ENCODE measurements around the gene LCN12. TPM values are rescaled to one million over a fixed set of nuclear protein-coding genes. Genes with fewer than 3 reads are reported as not detected.

Gene LCN12
- polyA plus RNA-seq, 1 of the 3 experiments (the other 2 are of a cell fraction), result 0.87 TPM

- 66% methylated on average over 4 of the region's 4 CpGs for WGBS (ENCODE audit: low lambda C conversion rate)
- DNase-seq, result no peak
- Histone ChIP-seq H3K9ac (no peak overlapping the region), H3K36me3 (replicated peaks in 1 of 2; ENCODE audit: control insufficient read depth in 1 of 2, insufficient read depth in 2 of 2, low read length in 1 of 2) (no peaks in the 10 kb centered on the region), H3K27ac (ENCODE audit: low read depth in 2 of 2, low read length in 1 of 2) (no peak overlapping the region), H3K4me1 (ENCODE audit: control insufficient read depth in 1 of 2, insufficient read depth in 2 of 2, low read depth in 1 of 2, low read length in 1 of 2) (peaks cover 0 to 17% of the 10 kb centered on the region in 2 experiments; a peak in 1 of 4 replicates), H3K4me3 (ENCODE audit: low read depth in 2 of 2, low read length in 1 of 2) (no peak overlapping the region), H3K79me2 (ENCODE audit: insufficient read depth) (no peaks in the 10 kb centered on the region), H2AFZ (ENCODE audit: low read depth) (no peak overlapping the region), H3K4me2 (no peak overlapping the region), H4K20me1 (ENCODE audit: insufficient read depth) (no peaks in the 10 kb centered on the region), H3F3A (replicated peaks; ENCODE audit: insufficient read depth) (no peaks in the 10 kb centered on the region), H3K27me3 (ENCODE audit: insufficient read depth) (no peaks in the 10 kb centered on the region), H3K9me2 (no peaks in the 10 kb centered on the region), H3K9me3 (no peaks in the 10 kb centered on the region)
- CTCF ChIA-PET, result no interaction called here
- TF ChIP-seq GABPA (IDR thresholded peaks at IDR 0.05; ENCODE audit: low read depth), result no peak
- no peak for TF ChIP-seq GATA2 (CRISPR knock-in tag; IDR thresholded peaks at IDR 0.05)
- TF ChIP-seq NRF1 (IDR thresholded peaks at IDR 0.05; ENCODE audit: low read depth, low read length), result no peak
- no peak for TF ChIP-seq ZBTB33 (IDR thresholded peaks at IDR 0.05; ENCODE audit: borderline replicate concordance, low read depth)
- no peak for TF ChIP-seq REST (IDR thresholded peaks at IDR 0.05; ENCODE audit: low read depth, low read length)
- no peak for TF ChIP-seq EP300 (IDR thresholded peaks at IDR 0.05; ENCODE audit: borderline replicate concordance in 1 of 2, low read depth in 1 of 2, low read length in 1 of 2)
- POLR2A ChIA-PET, result no interaction called here
Measured at GRCh38 chr9:136956604-136957003, 4.5 kb downstream of the LCN12 start.

GRCh38 chr9:136957461-136957860, 5.4 kb downstream of the LCN12 start:
- 84% methylated on average over 1 of the region's 1 CpG for WGBS (ENCODE audit: low lambda C conversion rate)
- Histone ChIP-seq H3K27me3 (ENCODE audit: insufficient read depth) (no peaks in the 10 kb centered on the region), H3K79me2 (ENCODE audit: insufficient read depth) (no peaks in the 10 kb centered on the region), H3K4me3 (ENCODE audit: low read depth in 2 of 2, low read length in 1 of 2) (no peak overlapping the region), H4K20me1 (ENCODE audit: insufficient read depth) (no peaks in the 10 kb centered on the region), H3K4me1 (ENCODE audit: control insufficient read depth in 1 of 2, insufficient read depth in 2 of 2, low read depth in 1 of 2, low read length in 1 of 2) (peaks cover 0 to 9% of the 10 kb centered on the region in 2 experiments; a peak in 1 of 4 replicates), H3K9ac (no peak overlapping the region), H2AFZ (ENCODE audit: low read depth) (no peak overlapping the region), H3K9me2 (no peaks in the 10 kb centered on the region), H3K4me2 (no peak overlapping the region), H3K36me3 (replicated peaks in 1 of 2; ENCODE audit: control insufficient read depth in 1 of 2, insufficient read depth in 2 of 2, low read length in 1 of 2) (no peaks in the 10 kb centered on the region), H3K27ac (ENCODE audit: low read depth in 2 of 2, low read length in 1 of 2) (no peak overlapping the region), H3K9me3 (no peaks in the 10 kb centered on the region), H3F3A (replicated peaks; ENCODE audit: insufficient read depth) (no peaks in the 10 kb centered on the region)
- no peak for TF ChIP-seq GATA2 (CRISPR knock-in tag; IDR thresholded peaks at IDR 0.05)
- TF ChIP-seq GABPA (IDR thresholded peaks at IDR 0.05; ENCODE audit: low read depth), result no peak
- no peak for TF ChIP-seq SIN3A (IDR thresholded peaks at IDR 0.05; ENCODE audit: borderline replicate concordance, low read depth, low read length)
- no peak for DNase-seq
- CTCF ChIA-PET, result no interaction called here
- POLR2A ChIA-PET, result no interaction called here

All from SK-N-SH (cell line).